ENCODE results near the gene PCBP3.

DNA sequence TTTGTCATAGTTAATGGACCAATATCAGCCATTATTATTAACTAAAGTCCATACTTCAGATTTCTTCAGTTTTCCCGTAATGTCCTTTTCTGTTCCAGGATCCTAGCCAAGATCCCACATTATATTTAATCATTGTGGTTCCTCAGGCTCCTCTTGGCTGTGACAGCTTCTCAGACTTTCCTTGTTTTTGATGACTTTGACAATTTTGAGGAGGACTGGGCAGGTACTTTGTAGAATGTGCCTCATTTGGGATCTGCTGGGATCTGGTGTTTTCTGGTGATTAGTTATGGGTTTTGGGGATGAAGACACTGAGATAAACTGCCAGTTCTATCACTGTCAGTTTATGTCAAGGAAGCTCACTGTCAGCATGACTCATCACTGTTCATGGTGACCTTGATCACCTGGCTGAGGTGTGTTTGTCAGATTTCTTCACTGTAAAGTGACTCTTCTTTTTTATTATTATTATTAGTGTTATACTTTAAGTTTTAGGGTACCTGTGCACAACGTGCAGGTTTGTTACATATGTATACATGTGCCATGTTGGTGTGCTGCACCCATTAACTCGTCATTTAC is 66.3 kb downstream of the PCBP3 start:
- TF ChIP-seq, protein P1, sequence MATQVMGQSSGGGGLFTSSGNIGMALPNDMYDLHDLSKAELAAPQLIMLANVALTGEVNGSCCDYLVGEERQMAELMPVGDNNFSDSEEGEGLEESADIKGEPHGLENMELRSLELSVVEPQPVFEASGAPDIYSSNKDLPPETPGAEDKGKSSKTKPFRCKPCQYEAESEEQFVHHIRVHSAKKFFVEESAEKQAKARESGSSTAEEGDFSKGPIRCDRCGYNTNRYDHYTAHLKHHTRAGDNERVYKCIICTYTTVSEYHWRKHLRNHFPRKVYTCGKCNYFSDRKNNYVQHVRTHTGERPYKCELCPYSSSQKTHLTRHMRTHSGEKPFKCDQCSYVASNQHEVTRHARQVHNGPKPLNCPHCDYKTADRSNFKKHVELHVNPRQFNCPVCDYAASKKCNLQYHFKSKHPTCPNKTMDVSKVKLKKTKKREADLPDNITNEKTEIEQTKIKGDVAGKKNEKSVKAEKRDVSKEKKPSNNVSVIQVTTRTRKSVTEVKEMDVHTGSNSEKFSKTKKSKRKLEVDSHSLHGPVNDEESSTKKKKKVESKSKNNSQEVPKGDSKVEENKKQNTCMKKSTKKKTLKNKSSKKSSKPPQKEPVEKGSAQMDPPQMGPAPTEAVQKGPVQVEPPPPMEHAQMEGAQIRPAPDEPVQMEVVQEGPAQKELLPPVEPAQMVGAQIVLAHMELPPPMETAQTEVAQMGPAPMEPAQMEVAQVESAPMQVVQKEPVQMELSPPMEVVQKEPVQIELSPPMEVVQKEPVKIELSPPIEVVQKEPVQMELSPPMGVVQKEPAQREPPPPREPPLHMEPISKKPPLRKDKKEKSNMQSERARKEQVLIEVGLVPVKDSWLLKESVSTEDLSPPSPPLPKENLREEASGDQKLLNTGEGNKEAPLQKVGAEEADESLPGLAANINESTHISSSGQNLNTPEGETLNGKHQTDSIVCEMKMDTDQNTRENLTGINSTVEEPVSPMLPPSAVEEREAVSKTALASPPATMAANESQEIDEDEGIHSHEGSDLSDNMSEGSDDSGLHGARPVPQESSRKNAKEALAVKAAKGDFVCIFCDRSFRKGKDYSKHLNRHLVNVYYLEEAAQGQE (IDR thresholded peaks at IDR 0.05; ENCODE audit: borderline replicate concordance), result no peak
- TF ChIP-seq, protein P2, sequence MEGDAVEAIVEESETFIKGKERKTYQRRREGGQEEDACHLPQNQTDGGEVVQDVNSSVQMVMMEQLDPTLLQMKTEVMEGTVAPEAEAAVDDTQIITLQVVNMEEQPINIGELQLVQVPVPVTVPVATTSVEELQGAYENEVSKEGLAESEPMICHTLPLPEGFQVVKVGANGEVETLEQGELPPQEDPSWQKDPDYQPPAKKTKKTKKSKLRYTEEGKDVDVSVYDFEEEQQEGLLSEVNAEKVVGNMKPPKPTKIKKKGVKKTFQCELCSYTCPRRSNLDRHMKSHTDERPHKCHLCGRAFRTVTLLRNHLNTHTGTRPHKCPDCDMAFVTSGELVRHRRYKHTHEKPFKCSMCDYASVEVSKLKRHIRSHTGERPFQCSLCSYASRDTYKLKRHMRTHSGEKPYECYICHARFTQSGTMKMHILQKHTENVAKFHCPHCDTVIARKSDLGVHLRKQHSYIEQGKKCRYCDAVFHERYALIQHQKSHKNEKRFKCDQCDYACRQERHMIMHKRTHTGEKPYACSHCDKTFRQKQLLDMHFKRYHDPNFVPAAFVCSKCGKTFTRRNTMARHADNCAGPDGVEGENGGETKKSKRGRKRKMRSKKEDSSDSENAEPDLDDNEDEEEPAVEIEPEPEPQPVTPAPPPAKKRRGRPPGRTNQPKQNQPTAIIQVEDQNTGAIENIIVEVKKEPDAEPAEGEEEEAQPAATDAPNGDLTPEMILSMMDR (IDR thresholded peaks at IDR 0.05; ENCODE audit: poor library complexity, severe bottlenecking), result no peak
- TF ChIP-seq EP300 (conservative IDR thresholded peaks at IDR 0.05; ENCODE audit: poor library complexity, severe bottlenecking) (no peak), EZH2 (IDR thresholded peaks at IDR 0.05; ENCODE audit: borderline replicate concordance, insufficient read depth, low read length, poor library complexity, severe bottlenecking) (no peak)

All from neural cell (in vitro differentiated cells).